ENCODE measurements around the gene PLEKHJ1. TPM values are rescaled to one million over a fixed set of nuclear protein-coding genes. Genes with fewer than 3 reads are reported as not detected.

PLEKHJ1 gene
- total RNA-seq, 1 donor from 2014 or later = 34.2 TPM

DNA sequence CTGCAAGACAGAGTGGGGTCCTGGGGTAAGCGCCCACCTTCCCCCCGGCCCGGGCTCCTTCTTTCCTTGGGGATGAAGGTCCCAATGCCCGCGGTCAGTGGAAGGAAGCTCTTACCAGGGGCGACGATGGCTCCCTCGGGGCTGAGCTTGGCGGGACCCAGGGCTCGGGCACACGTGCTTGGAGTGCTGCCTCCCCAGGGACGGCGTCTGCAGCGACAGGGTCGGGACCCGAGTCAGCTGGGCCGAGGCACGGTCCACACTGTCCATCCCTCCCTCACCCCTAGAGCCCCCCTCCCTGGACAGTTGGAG, 16.6 kb upstream of the PLEKHJ1 start:
- DNase-seq (ENCODE audit: low spot score) = no peak
- intact Hi-C loops (cut with DNase I) = no loop called here
- no peak for ATAC-seq

DNA sequence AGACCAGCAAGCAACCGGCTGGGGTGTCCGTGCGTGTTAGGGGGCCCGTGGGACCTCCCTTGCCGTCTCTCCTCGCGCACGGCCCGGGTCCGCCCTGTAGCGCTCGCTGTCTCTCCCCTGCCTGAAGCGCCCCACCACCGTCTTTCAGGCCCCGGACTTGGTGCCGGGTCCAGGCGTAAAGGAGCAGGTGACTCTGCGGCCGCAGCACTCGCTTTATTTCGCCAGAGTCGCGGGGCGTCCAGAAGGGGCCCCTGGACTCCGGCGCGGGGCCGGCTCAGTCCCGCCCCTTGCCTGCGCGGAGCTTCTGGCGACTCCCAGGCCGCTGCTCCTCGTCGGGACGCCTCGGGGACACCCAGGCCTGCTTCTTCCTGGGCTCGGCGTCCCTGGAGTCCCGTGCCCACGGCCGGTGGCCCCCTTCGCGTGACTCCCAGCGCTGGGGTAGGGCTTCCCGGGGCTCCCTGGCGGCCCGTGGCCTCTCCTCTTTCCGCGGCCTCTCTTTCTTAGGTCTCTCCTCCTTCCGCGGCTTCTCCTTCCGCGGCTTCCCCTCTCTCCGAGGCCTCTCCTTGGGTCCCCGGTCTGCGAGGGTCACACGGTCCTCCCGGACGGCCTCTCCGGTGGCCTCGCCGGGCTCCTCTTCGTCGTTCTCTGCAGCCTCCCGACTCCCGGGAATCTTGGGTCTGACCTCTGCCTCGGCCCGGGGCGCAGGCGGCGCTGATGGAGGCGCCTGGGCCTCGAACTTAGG, 16.1 kb upstream of the PLEKHJ1 start:
- DNase-seq (ENCODE audit: low spot score) = no peak
- intact Hi-C loops (cut with DNase I) = no loop called here
- ATAC-seq = no peak

DNA sequence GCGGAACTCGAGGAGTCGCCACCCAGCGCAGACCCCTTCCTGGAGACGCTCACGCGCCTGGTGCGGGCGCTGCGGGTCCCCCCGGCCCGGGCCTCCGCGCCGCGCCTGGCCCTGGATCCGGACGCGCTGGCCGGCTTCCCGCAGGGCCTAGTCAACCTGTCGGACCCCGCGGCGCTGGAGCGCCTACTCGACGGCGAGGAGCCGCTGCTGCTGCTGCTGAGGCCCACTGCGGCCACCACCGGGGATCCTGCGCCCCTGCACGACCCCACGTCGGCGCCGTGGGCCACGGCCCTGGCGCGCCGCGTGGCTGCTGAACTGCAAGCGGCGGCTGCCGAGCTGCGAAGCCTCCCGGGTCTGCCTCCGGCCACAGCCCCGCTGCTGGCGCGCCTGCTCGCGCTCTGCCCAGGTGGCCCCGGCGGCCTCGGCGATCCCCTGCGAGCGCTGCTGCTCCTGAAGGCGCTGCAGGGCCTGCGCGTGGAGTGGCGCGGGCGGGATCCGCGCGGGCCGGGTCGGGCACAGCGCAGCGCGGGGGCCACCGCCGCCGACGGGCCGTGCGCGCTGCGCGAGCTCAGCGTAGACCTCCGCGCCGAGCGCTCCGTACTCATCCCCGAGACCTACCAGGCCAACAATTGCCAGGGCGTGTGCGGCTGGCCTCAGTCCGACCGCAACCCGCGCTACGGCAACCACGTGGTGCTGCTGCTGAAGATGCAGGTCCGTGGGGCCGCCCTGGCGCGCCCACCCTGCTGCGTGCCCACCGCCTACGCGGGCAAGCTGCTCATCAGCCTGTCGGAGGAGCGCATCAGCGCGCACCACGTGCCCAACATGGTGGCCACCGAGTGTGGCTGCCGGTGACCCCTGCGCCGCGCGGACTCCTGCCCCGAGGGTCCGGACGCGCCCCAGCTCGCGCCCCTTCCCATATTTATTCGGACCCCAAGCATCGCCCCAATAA, 15.3 kb upstream of the PLEKHJ1 start:
- ATAC-seq (no peak), DNase-seq (ENCODE audit: low spot score) (no peak)
- intact Hi-C loops (cut with DNase I) = no loop called here

DNA sequence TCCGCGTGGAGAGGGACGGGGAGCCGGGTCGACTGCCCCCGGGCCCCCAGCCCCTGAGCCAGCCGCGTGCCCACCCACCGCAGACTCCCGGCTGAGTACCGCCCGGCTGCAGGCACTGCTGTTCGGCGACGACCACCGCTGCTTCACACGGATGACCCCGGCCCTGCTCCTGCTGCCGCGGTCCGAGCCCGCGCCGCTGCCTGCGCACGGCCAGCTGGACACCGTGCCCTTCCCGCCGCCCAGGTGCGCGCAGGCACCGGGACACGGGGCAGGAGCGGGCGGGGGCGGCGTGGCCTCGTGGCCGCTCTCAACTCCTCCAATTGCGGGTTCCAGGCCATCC, 14.6 kb upstream of the PLEKHJ1 start:
- intact Hi-C loops (cut with DNase I) = no loop called here
- no peak for ATAC-seq
- no peak for DNase-seq (ENCODE audit: low spot score)

DNA sequence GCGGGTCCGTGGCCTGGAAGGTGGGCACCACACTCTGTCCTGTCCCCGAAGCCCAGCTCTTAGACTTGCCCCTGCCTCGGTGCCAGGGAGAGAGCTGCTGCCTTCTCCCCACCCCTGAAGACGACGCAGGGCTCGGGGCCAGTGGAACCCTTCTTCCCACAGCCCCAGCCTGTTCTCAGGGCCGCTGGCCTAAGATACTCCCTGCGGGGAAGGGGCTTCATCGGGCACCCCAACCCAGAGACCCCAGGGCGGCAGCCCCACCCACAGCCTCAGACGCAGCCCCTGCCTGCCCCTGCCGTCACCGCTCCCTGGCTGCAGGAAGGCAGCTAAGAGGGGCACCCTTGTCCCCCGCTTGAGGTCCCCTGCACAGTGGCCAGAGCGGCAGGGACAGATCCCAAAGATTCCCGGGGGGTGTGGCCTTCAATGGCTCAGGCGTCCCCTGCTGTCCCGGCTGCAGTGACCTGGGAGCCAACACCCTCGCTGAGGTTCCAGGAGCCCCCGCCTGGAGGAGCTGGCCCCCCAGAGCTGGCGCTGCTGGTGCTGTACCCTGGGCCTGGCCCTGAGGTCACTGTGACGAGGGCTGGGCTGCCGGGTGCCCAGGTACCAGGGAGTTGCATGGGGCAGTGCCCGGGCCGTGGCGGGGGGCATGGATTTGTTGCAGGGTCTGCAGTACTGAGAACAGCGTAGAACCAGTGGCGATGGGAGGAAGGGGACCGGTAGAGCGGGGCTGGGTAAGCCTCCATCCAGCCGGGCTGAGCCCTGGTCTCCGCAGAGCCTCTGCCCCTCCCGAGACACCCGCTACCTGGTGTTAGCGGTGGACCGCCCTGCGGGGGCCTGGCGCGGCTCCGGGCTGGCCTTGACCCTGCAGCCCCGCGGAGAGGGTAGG, 14.0 kb upstream of the PLEKHJ1 start:
- intact Hi-C loops (cut with DNase I) = no loop called here
- no peak for ATAC-seq

DNA sequence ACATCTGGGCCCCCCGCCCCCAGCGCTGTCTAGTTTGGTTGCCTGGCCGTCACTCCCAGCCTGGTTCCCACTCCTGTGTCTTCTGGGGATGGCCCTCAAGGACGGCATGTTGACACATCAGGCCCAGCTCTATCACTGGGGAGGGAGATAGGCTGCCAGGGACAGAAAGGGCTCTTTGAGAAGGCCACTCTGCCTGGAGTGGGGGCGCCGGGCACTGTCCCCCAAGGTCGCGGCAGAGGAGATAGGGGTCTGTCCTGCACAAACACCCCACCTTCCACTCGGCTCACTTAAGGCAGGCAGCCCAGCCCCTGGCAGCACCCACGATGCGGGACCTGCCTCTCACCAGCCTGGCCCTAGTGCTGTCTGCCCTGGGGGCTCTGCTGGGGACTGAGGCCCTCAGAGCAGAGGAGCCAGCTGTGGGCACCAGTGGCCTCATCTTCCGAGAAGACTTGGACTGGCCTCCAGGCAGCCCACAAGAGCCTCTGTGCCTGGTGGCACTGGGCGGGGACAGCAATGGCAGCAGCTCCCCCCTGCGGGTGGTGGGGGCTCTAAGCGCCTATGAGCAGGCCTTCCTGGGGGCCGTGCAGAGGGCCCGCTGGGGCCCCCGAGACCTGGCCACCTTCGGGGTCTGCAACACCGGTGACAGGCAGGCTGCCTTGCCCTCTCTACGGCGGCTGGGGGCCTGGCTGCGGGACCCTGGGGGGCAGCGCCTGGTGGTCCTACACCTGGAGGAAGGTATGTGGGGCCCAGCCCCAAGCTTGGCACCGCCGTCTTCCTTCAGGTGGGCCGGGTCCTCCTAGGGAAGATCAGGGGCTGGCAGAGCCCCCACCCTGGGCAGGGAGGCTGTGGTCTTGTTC, 13.1 kb upstream of the PLEKHJ1 start, which contains the start of gene AMH:
Gene AMH (plus strand): TSS at position 314 of the 857 bp plus-strand sequence. CDS start 10 bp downstream, at position 324.
- ATAC-seq (no peak), DNase-seq (ENCODE audit: low spot score) (no peak)
- intact Hi-C loops (cut with DNase I) = no loop called here

More for the DNA sequence above, 14.0 kb upstream of the PLEKHJ1 start:
- DNase-seq (ENCODE audit: low spot score) = no peak

DNA sequence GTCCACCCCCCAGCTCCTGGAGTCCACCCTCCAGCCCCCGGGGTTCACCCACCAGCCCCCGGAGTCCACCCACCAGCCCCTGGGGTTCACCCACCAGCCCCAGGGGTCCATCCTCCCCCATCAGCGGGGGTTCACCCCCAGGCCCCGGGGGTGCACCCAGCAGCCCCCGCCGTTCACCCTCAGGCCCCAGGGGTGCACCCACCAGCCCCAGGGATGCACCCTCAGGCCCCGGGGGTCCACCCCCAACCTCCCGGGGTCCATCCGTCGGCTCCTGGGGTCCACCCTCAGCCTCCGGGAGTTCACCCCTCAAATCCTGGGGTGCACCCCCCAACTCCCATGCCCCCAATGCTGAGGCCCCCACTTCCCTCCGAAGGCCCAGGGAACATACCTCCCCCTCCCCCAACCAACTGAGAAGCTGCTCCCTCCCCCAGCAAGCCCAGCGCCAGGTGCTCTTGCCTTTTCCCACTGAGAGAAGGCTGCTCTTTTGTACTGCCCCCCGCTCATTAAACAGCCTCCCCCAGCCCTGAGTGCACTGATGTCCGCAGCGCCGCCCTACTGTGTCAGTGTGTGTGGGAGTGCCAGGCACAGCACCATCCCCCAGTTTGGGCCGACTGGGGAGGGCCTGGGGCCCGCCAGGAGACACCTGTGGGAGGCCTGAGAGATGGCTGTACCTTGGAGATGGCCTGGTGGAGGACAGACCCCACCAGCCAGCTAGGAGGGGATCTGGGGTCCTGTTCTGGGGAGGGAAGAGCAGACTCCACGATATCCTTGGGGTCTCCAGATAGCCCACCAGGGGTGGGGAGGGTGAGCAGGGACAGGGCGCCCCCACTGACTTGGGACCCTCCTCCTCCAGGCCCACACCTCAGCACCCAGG, 12.2 kb upstream of the PLEKHJ1 start:
- DNase-seq (ENCODE audit: low spot score) (no peak), ATAC-seq (no peak)
- intact Hi-C loops (cut with DNase I) = no loop called here

DNA sequence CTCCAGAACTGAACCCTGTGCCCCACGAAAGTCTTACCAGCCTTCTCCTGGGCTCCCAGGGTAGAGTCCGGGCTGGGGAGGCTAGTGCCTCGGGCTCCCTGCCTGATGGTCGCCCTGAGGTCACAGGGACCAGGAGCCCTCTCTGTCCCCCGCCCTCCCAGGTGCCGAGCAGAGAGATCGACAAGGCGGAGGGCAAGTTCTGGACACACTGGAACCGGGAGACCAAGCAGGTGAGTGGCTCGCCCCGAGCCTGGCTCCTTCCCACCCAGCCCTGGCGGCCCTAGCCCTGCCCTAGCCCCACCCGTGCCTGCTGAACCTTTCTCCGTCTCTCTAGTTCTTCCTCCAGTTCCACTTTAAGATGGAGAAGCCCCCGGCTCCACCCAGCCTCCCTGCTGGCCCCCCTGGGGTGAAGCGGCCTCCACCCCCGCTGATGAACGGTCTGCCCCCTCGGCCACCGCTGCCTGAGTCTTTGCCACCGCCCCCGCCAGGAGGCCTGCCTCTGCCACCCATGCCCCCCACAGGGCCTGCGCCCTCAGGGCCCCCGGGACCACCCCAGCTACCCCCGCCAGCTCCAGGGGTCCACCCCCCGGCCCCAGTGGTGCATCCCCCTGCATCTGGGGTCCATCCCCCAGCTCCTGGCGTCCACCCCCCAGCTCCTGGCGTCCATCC, 11.4 kb upstream of the PLEKHJ1 start:
- intact Hi-C loops (cut with DNase I) = no loop called here
- DNase-seq (ENCODE audit: low spot score) (no peak), ATAC-seq (no peak)

DNA sequence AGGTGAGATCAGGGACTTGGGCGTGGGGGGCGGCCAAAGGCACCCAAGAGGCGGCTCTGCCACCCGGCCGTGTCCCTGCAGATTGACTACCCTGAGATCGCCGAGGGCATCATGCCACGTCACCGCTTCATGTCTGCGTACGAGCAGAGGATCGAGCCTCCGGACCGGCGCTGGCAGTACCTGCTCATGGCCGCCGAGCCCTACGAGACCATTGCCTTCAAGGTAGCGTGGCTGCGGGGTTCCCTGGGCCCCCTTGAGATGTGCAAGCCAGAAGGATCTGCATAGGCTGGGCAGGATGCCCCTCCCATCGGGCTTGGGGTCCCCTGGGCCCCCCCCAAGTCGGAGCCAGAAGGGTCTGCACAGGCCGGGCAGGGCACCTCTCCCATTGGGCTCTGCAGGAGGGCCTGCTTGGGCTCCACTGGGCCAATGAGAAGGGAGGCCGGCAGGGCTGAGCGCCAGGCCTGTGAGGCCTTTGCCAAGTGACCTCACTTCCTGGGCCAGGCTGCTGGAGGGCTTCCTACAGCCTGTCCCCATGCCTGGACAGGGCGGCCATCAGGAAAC, 10.8 kb upstream of the PLEKHJ1 start:
- ATAC-seq (peak; percentile 71), DNase-seq (ENCODE audit: low spot score) (no peak)
- intact Hi-C loops (cut with DNase I) = no loop called here

DNA sequence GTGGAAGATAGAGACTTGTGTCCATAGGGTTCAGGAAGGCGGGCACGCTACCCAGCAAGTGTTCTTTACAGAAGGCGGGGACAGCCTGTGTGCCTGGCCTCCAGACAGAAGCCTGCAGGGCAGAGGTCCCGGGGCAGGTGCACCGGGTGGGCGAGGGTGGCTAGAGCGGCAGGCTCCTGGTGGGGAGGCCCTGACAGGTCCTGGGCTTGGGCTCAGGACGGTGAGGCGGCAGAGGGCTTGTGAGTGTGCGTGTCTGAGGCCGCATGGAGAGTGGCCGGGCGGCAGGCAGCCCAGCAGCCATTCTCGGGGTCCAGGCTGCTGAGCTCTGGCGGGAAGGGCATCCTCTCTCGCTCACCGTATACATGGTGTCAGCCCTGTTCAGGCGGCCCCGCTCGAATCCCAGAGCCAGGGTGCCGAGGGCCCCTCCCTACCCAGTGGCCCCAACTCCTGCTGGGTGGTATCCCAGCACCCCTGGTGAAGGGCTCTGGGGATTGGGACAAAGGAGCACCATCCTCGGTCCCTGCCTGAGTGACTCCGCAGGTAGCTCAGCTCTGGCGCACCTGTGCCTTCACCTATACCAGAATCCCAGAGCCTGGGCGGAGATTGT, 10.0 kb upstream of the PLEKHJ1 start:
- no peak for DNase-seq (ENCODE audit: low spot score)
- no peak for ATAC-seq
- intact Hi-C loops (cut with DNase I) = no loop called here

DNA sequence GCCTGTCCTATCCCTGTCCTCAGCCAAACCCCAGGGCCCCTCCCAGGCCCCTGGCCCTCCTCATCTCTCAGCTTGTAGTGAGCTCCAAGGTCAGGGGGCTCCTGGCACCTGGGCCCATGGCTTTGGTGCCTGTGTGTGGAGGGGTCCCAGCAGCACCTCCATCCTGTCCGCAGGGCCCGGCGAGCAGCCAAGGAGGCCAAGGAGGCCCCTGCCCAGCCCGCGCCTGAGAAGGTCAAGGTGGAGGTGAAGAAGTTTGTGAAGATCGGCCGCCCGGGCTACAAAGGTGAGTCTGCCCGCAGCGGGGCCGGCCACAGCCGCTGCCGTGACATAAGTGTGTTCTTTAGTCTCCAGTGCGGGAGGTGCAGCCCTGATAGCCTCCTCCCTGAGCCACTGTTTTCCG, 9.1 kb upstream of the PLEKHJ1 start:
- intact Hi-C loops (cut with DNase I) = no loop called here
- ATAC-seq (no peak), DNase-seq (ENCODE audit: low spot score) (no peak)

DNA sequence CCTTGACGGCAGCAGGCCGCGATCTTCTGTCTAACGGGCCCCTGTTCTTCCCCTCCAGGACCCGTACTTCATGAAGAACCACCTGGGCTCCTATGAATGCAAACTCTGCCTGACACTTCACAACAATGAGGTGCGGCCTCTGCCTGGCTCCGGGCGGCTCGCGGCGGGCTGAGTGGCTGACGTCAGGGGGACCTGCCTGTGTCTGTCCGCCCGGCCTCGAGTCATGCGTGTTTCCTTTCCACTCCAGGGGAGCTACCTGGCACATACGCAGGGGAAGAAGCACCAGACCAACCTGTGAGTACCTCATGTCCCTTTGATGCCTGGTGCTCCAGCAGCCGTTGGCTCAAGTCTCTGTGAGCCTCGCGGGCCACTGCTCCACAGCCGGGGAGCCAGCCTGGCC, 8.4 kb upstream of the PLEKHJ1 start:
- ATAC-seq (no peak), DNase-seq (ENCODE audit: low spot score) (no peak)
- intact Hi-C loops (cut with DNase I) = no loop called here

DNA sequence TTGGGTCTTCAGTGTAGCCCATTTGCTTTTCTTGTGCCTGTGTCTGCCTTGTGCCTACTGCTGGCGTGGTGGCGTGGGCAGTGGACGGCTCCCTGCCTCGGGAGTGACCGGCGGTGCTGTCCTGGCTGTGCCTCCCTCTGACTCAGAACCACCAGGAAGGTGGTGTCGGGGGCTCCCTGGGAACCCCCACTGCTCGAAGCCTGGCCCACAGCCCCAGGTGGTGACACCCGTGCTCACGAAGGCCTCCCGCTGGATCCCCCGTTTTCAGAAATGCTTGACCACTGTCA, 7.9 kb upstream of the PLEKHJ1 start:
- intact Hi-C loops (cut with DNase I) = no loop called here
- ATAC-seq (no peak), DNase-seq (ENCODE audit: low spot score) (no peak)

DNA sequence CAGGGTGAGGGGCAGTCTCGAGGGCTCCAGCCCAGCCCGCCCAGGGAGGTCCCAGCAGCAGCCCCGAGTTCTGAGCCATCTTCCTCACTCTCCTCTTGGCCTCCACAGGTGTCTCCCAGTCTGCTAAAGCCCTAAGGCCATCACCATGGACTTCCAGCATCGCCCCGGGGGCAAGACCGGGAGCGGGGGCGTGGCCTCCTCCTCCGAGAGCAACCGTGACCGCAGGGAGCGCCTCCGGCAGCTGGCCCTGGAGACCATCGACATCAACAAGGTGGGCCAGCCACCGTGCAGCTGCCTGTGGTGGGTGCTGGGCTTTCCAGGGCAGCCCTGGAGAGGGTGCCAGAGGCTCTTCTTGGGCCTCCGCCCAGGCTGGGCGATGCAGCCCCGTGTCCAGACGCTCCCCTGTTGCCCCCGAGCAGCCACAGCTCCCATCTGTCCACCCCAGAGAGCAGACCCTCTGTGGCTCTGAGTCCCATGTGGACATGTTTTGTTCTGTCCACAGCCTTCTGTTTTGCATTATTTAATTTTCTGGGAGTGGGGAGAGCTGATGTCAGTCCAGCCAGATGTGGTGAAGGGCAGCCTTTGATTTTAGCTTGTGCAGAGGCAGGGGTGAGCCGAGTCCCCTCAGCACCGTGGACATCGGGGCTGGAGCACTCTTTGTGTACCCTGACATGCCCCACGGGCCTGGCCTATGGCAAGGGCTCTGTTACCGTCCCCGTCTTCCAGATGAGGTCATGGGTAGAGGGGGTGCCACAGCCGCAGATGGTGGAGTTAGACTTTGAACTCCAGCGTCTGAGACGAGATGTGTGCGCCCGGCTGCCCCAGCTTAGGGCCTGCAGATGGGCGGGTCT, 7.4 kb upstream of the PLEKHJ1 start:
- DNase-seq (ENCODE audit: low spot score) (no peak), ATAC-seq (no peak)
- intact Hi-C loops (cut with DNase I) = no loop called here

DNA sequence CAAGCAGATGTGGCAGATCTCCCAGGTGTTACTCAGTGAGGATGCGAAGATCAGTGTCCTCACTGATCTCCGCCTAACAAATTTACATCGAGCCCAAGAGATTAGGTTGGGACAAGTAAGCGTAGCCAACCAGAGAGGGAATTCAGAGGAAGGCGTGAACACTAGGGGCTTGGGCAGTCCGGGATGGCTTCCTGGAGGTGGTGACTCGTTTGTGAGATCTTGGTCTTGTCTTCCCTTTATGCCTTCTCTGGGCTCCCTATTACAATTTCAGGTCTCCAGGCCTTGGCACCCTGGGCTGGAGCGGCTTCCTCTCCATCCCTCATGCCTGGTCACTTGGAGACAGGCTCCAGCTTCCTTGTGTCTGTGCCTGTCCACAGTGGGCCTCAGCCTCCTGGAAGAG, 6.7 kb upstream of the PLEKHJ1 start:
- no peak for ATAC-seq
- no peak for DNase-seq (ENCODE audit: low spot score)
- intact Hi-C loops (cut with DNase I) = no loop called here

DNA sequence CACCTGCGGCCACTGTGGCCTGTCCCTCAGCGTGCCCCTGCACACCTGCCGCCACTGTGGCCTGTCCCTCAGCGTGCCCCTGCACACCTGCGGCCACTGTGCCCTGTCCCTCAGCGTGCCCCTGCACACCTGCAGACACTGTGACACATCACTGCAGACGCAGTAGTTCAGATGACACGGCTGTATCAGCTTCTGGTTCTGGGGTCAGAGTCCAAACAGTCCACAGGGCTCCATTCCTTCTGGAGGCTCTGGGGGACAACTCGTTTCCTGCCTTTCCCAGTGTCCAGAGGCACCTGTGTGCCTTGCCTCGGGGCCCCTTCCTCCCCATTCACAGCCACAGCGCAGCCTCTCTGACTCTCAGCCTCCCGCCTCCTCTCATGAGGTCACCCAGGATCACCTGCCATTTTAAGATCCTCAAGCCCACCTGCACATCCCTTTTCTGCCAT, 6.0 kb upstream of the PLEKHJ1 start:
- DNase-seq (ENCODE audit: low spot score) = no peak
- ATAC-seq = no peak
- intact Hi-C loops (cut with DNase I) = no loop called here

All from sciatic nerve (tissue), 2 donors.